ENCODE measurements around the gene NFKB1. TPM values are rescaled to one million over a fixed set of nuclear protein-coding genes. Genes with fewer than 3 reads are reported as not detected.

The NFKB1 gene
- total RNA-seq, 4 donors from 2014 or later = 31.6 to 42.1 (median 39.7) TPM

DNA sequence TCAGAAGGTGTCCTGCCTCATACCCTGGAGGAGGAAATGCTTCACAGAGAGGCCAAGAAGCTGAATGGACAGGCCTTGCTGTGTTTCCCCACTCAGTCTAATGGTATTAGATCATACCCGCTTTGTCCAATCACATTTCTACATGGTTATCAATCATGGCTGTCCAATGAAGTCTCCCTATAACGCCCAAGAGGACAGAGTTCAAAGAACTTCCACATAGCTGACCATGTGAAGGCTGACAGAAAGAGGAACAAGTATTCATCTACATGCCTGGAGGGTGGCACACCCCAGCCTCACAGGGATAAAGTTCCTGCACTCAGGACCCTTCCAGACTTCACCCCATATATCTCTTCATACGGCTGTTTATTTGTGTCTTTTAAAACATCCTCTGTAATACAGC, 136.2 kb downstream of the NFKB1 start:
- DNase-seq (ENCODE audit: extremely low spot score) = no peak
- Histone ChIP-seq H3K9me3 (no peaks in the 10 kb centered on the region), H3K27ac (replicated peaks in 1 of 4) (no peak overlapping the region), H3K36me3 (peaks cover 5 to 69% (median 39%) of the 10 kb centered on the region in 4 donors), H3K27me3 (no peaks in the 10 kb centered on the region), H3K4me1 (no peaks in the 10 kb centered on the region), H3K4me3 (no peak overlapping the region)
- no peak for TF ChIP-seq POLR2AphosphoS5 (IDR thresholded peaks at IDR 0.05)
- 87% methylated on average over 3 of the region's 3 CpGs for WGBS
- intact Hi-C loops (cut with DNase I) = no loop called here

DNA sequence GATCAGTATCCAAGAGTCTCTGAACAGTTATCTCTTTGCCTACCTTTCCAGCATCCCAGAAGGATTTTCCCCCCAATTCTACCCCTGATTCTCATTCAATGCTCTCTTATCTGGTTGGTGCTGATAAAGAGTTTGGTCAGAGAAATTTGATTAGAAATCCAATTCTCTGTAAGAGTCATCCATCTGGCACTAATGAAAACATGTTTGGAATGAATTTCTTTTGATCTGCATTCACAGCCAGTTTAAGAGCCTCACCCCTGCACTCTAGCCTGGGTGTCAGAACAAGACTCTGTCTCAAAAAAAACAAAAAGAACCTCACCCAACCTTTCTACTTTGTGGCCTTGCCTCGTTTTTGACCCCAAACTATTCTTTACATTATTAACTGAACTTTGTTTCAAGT, 137.5 kb downstream of the NFKB1 start:
- no peak overlapping the region for H3K4me3 ChIP-seq
- WGBS = 66% methylated on average over 1 of the region's 1 CpG
- no peak for TF ChIP-seq POLR2A (IDR thresholded peaks at IDR 0.05; ENCODE audit: low read depth)
- TF ChIP-seq POLR2AphosphoS5 (IDR thresholded peaks at IDR 0.05) = no peak
- TF ChIP-seq, protein P1, sequence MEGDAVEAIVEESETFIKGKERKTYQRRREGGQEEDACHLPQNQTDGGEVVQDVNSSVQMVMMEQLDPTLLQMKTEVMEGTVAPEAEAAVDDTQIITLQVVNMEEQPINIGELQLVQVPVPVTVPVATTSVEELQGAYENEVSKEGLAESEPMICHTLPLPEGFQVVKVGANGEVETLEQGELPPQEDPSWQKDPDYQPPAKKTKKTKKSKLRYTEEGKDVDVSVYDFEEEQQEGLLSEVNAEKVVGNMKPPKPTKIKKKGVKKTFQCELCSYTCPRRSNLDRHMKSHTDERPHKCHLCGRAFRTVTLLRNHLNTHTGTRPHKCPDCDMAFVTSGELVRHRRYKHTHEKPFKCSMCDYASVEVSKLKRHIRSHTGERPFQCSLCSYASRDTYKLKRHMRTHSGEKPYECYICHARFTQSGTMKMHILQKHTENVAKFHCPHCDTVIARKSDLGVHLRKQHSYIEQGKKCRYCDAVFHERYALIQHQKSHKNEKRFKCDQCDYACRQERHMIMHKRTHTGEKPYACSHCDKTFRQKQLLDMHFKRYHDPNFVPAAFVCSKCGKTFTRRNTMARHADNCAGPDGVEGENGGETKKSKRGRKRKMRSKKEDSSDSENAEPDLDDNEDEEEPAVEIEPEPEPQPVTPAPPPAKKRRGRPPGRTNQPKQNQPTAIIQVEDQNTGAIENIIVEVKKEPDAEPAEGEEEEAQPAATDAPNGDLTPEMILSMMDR (IDR thresholded peaks at IDR 0.05) = no peak
- TF ChIP-seq EP300 (IDR thresholded peaks at IDR 0.05) = no peak

DNA sequence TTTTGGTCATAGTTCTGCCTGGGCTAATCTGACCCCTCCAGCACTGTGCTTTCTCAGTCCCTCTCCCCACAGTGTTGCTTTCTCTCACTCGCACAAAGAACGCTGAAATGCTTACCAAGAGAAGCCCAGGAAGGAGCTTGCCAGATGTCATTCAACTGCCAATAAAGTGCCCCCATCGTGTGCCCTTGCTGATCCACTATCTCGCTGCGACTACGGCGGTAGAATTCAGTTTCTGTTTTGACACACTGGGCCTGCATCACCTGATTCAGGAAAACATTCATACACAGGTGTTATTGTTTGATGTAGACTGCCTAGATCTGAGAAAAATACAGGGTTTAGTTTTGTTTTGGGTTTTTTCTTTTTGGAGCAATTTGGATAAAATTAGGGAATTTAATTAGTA, 138.4 kb downstream of the NFKB1 start:
- WGBS = 97% methylated on average over 7 of the region's 7 CpGs
- H3K36me3 ChIP-seq = peaks cover 3 to 50% (median 32%) of the 10 kb centered on the region in 4 donors
- no peak for DNase-seq (ENCODE audit: extremely low spot score)
- no peak overlapping the region for H3K4me3 ChIP-seq
- no peaks in the 10 kb centered on the region for H3K27me3 ChIP-seq
- no peaks in the 10 kb centered on the region for H3K4me1 ChIP-seq
- no peak overlapping the region for H3K27ac ChIP-seq (replicated peaks in 1 of 4)
- intact Hi-C loops (cut with DNase I) = no loop called here
- no peaks in the 10 kb centered on the region for H3K9me3 ChIP-seq
- TF ChIP-seq POLR2AphosphoS5 (IDR thresholded peaks at IDR 0.05) = no peak
- TF ChIP-seq EP300 (IDR thresholded peaks at IDR 0.05) = no peak
- no peak for TF ChIP-seq POLR2A (IDR thresholded peaks at IDR 0.05; ENCODE audit: low read depth)
- TF ChIP-seq, protein P1 (IDR thresholded peaks at IDR 0.05) = no peak

More for the DNA sequence above, 137.5 kb downstream of the NFKB1 start:
- no peak overlapping the region for H3K27ac ChIP-seq (replicated peaks in 1 of 4)
- intact Hi-C loops (cut with DNase I) = no loop called here
- peaks cover 5 to 58% (median 36%) of the 10 kb centered on the region in 4 donors for H3K36me3 ChIP-seq
- no peaks in the 10 kb centered on the region for H3K9me3 ChIP-seq
- no peaks in the 10 kb centered on the region for H3K27me3 ChIP-seq
- H3K4me1 ChIP-seq = no peaks in the 10 kb centered on the region
- no peak for DNase-seq (ENCODE audit: extremely low spot score)

DNA sequence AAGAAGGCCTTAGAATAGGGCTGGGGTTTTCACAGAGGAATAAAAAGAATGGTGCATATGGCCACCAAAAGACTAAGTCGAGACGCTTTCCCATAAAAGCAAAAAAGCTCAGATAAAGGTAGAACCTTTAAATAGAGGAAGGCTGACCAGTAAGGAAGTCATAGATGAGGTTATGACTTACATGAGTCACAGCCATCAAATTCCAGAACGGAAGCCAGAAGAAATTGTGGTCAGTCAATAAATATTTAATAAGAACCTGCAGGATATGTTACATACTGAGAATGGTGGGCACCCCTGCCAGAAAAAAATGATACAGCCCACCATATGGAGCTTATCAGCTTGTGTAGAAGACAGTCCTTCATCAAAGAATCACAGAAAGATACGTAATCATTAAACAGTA, 139.5 kb downstream of the NFKB1 start:
- no peaks in the 10 kb centered on the region for H3K9me3 ChIP-seq
- WGBS = 84% methylated on average over 4 of the region's 4 CpGs
- intact Hi-C loops (cut with DNase I) = no loop called here
- DNase-seq (ENCODE audit: extremely low spot score) = no peak
- H3K4me3 ChIP-seq = no peak overlapping the region
- H3K27me3 ChIP-seq = no peaks in the 10 kb centered on the region
- H3K27ac ChIP-seq (replicated peaks in 1 of 4) = no peak overlapping the region
- no peaks in the 10 kb centered on the region for H3K4me1 ChIP-seq
- H3K36me3 ChIP-seq = peaks cover 0 to 41% (median 28%) of the 10 kb centered on the region in 4 donors
- TF ChIP-seq, protein P1 (IDR thresholded peaks at IDR 0.05) = no peak
- TF ChIP-seq POLR2AphosphoS5 (IDR thresholded peaks at IDR 0.05) (no peak), POLR2A (IDR thresholded peaks at IDR 0.05; ENCODE audit: low read depth) (no peak), EP300 (IDR thresholded peaks at IDR 0.05) (no peak)

DNA sequence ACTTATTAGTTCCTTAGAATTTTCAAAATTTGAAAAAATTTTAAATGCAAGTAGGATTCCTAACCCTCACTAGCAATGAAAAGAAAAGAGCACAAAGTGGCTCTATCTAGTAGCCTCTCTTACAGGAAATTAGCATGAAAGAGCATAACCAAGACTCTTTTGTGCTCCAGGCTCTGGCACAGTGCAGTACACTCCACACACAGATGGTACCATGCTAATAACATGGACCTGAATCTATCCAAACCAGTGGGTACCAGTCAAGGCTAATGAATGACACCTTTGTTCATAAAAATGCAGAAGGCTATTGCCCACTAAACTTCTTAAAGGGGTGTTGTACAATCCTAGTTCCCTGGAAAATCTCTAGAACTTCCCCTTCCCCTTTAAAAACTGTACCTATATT, 140.6 kb downstream of the NFKB1 start:
- Histone ChIP-seq H3K27me3 (no peaks in the 10 kb centered on the region), H3K4me3 (no peak overlapping the region), H3K4me1 (no peaks in the 10 kb centered on the region), H3K9me3 (no peaks in the 10 kb centered on the region), H3K36me3 (peaks cover 0 to 30% (median 20%) of the 10 kb centered on the region in 4 donors), H3K27ac (replicated peaks in 1 of 4) (no peak overlapping the region)
- TF ChIP-seq, protein P1 (IDR thresholded peaks at IDR 0.05) = no peak
- no peak for TF ChIP-seq EP300 (IDR thresholded peaks at IDR 0.05)
- TF ChIP-seq POLR2A (IDR thresholded peaks at IDR 0.05; ENCODE audit: low read depth) = no peak
- no peak for TF ChIP-seq POLR2AphosphoS5 (IDR thresholded peaks at IDR 0.05)
- no peak for DNase-seq (ENCODE audit: extremely low spot score)
- intact Hi-C loops (cut with DNase I) = no loop called here

All from esophagus muscularis mucosa (tissue), 4 donors.